Dedifferentiated amniotic fluid mesenchymal stem cell (primary cell): ENCODE data around the gene FILIP1L.

ENCODE experiments used
- DNase-seq: peaks from one replicate; pipeline ENCODE4 v3.0.0-alpha.2; 2016; ENCODE audit errors: extremely low spot score

The FILIP1L gene

DNA sequence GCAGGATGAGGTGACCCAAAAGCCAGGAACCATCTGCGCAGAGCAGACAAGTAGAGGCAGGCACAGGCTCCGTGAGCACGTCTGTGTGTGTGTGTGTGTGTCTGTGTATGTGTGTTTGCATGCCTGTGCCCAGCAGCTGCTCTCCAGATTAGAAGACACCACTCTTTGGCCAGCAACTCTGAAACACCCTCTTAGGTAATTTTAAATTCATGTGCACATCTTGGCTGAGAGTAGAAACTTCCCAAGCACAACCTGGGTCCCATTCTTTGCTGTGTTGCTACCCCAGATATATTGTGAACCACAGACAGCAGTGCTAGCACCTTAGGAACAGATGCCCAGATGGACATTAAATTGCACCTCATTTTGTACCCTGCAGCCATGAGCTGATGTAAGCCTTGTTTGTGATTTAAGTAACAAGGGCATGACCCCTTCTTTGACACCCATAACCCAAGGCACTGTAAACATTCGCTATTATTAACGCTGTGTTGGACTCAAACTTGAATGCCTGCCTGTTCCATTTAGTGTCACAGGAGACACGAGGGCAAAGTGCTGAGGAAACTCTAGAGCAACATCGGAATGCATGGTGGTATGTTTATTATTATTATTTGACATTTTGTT is at the start of gene FILIP1L:
Gene FILIP1L, minus strand, starts transcription at position 89 of the 618 bp plus-strand sequence.
- no peak for DNase-seq

DNA sequence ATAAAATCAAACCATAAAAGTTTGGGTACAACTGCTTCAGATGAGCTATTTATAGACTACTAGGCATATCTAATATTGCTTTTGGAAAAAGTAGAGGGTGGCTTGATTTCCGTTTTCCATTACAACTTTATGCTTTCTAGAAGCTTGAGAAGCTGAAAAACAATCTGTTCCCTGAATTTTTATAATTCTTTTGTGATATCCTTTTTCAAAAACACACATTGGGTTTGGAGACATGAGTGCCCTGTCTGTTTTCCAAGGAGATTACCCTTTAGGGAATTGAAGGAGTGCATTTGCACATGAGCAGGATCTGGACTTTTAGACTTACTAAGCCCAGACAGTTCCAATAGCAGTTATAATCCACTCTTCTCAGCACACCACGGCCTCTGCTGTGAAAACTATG is 49.5 kb upstream of the FILIP1L start:
- DNase-seq, result no peak

DNA sequence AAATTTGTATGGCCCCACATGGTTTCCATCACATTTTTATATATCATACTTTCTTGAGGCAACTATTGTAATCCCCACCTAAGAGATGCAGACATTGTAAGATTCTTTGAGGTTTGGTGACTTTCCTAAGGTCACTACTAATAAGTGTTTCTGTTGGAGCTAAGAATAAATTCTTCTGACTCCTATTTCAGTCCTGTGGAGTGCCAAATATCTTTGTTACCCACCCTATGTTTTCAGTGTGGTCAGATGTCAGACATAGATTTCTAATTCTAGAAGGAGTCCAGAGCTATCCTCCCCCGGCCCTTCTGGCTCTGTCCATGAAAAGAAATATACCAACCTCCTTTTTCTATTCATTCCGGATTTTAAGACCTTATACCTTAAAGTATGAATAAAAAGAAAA is 46.2 kb upstream of the FILIP1L start:
- DNase-seq, result no peak

DNA sequence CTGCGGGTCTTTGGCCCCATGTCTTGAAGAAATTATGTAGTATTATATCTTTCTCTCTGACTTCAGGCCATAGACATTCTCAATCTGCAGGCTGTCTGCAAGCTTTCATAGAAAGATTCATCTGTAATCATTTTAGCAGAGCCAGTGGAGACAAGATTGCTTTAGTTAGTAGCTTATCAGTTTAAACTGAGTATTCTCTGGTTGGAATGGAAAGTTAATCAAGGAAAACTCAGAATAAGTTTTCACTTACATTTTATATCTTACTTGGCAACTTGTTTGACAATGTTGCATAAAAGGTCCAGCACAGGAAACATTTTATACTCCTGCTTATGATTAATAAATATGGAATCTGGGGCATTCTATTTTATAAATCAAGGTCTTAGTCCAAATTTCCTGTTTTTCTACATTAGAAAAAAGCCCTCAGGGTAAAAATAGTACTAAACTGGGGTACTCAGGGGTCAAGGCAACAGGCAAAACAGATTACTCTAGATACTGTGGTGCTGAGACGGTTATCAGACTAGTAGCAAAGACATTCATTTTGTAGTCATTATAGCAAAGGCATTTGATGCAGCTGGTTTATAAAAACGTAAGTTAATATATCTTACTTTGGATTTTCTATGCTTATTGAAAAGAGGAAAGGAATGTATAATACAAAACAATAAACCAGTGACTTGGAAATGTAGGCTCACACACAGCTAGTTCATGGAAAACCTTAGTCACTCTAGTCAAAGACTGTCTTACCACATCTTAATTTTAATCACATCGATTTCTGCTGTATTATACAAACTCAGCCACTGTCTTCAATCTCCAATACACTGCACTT is 45.2 kb upstream of the FILIP1L start:
- peak; percentile 77 for DNase-seq

DNA sequence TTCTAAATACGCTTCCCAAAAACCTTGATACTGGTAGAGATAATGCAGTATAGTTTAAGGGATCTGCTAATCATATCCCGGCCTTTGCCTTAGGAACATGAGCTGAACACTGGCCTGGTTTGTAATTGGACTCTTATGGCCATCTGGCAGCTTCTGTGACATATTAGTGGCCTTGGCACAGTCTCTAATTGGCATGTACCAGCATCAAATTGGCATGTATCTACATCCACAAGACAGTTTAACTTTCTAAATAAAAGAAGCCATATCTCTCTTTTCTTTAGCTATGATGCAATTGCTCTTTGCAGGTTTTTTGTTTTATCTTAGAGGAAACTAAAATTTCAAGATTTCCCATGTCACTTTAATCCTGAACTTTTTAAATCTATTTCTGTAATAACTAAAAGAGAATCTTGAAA is 44.6 kb upstream of the FILIP1L start:
- DNase-seq, result no peak

DNA sequence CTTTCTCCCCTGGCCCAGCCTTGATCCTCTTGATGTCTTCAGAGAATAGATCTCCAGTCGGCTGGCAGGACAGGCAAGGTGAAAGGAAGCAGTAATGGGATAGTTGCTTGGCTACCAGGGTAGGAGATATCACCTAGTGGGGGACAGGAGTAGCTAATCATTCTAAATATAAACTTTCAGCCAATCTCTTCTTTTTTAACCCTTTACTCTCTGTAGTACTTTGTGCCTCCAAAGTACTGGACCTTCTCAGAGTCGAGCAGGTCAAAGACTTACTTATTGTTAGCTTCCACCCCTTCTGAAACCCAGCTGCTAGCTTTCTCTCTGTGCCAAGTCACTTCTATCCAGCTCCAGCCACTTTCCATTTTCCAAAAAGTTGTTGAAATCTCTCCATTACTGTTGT is 43.4 kb upstream of the FILIP1L start:
- no peak for DNase-seq

DNA sequence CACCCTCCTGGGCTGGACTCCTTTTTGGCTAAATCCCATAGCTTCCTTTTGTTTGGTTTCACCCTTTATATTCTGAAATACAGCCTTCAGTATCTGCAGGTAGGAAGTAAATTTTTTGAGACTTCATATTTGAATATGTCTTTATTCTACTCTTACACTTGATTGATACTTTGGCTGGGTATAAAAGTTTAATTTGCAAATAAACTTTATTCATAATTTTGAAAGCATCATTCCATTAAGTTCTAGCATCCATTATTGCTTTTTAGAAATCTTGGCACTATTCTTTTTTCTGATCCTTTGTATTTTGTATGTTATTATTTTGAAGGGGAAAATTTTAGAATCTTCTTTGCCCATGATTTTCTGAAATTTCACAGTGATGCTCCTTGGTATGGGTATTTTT is 41.3 kb upstream of the FILIP1L start:
- no peak for DNase-seq

DNA sequence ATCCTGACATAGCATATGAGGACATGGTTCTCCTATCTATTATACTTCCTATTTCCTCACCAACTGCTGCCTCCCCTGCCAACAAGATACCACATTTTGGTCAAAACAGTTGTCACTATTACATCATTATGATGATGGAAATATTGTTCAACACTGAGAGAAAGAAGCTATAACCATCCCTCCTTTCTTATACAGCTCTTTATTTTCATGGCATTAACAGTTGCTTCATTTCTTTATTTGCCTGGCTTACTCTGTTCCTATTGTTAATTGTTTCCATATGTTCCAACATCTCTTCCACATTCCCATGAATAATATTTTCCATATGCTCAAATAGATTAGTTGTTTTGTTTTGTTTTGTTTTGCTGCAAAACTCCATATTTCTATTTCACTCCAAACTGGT is 40.8 kb upstream of the FILIP1L start:
- peak; percentile 44 for DNase-seq

DNA sequence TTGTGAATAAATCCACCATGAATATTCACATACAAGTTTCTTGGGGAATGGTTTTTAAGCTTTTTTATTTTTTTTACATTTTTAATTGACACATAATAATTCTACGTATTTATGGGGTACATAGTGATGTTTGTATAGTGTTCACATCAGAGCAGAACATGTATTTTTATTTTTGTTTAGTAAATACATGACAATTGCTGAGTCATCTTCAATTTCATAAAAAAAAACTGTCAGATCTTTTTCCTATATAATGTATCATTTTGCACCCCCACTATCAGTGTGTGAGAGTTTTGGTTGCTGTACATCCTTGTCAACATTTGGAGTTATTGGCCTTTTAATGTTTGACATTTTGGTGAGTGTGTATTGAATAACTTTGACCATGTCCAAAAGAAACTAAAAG is 39.9 kb upstream of the FILIP1L start:
- DNase-seq, result no peak

DNA sequence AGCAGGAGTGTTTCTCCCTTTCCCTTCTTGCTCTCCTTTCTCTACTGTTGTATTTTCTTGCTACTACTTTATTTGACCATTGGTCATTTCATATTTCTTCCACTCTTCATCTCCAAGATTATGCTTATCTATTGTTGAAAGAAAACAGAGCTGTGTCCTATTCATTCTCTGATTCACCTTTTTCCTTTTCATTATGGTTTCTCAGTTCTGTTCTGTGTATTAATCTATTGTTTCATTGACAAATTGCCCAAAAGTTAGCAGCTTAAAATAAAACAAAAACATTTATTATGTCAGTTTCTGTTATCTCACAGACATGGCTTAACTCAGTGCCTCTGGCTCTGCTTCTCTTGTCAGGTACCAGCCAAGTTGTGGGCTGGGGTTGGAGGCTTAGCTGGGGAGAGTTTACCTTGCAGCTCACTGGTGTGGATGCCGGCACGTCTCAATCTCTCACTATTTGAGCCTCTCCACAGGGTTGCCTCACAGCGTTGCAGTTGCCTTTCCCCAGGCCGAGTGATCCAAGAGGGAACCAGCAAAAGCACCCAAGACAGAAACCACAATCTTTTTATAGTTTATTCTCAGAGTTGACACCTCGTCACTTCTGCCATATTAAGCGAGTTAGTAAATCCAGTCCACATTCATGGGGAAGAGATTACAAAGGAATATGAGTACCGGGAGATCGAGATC is 36.9 kb upstream of the FILIP1L start:
- DNase-seq, result no peak

DNA sequence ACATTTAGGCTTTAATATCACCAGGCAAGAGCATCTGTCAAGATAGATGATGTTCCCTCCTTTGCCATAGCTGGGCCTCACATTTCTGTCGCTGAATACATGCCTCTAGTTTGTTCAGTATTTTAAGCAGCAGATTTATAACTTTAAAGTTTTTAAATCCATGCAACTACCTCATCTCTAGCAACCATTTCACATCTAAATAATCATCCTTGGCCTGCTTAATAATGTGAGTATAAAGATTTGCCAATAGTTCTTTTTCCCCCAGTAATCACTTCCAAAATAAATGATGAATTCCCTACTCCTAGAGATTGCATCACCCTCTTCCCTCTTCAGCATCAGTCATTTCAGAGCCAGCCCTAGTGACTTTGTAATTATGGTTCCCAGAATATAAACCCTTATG is 36.2 kb upstream of the FILIP1L start:
- peak; percentile 55 for DNase-seq

DNA sequence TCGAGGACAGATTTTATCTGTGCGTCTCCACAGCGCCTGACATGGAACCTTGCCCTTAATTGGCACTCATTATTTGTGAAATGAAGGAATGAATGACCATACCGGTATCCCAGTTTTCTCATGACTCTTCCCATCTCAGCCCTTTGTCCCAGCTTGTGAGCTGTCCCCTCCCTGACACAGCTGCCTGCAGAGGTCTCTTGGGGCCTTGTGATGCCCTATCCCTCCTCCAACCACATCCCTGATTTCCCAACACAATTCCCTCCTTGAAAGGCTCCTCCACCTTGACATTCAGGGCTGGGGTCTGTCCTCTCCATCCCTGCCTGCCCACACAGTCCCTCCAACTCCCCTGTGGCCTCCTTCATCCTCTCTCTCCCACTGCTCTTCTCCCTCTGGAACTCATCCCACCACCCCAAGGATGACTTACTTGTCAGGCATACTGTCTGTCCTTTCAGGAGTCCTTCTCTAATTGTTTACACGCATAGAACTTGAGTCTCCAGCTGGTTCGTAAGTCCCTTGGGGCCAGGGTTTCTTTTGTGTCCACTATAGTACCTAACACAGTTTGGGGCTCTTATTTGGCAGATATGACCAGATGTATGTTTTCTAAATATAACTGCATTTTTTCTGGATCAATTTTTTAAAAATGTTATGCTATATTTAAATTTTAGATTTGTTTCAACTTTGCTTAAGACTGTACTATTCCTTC is 35.6 kb upstream of the FILIP1L start:
- DNase-seq, result no peak

DNA sequence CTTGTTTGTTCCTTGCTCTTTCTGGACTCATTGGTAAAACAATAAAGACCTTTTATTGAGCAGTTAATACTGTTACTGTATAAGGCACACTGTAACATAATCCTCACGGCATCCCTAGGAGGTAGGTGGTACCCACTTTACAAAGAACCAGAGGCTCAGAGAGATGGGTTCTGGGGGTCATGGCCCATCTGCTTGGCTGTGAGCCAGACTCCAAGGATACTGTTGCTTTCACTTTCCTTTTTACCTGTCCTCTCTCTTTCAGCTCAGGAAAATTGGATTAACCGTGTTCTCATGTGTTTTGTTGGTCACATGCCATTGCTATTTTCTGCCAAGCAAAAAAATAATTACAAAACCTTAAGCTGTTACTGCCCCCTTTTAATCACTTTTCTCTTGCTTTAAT is 34.8 kb upstream of the FILIP1L start:
- DNase-seq, result no peak

DNA sequence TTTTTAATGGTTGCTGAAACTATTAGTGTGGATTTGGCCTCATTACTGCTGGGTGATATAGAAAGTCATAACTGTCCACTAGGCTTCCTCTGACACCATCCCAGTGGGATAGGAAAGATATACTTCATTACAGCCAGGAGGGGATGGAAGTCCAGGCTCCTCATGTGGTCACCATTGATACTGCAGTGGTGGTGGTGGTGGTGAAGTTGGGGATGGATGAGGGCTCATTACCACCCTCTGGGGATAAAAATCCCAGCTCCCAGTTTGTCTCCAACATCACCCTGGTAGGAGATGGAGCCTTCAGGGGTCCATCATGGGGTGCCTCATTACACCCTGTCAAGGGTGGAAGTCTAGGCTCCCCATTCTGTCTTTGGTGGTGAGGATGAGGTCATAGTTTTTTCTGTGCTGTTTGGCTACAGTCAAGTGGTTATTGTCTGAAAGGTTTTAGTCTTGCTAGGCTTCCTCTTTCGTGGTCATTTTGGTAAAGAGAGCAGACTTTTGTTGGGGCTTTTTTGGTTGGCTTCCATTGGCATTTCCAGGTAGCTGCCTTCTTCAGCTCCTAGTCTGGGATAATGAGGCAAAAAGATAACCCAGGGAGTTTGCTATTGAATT is 30.1 kb upstream of the FILIP1L start:
- no peak for DNase-seq

DNA sequence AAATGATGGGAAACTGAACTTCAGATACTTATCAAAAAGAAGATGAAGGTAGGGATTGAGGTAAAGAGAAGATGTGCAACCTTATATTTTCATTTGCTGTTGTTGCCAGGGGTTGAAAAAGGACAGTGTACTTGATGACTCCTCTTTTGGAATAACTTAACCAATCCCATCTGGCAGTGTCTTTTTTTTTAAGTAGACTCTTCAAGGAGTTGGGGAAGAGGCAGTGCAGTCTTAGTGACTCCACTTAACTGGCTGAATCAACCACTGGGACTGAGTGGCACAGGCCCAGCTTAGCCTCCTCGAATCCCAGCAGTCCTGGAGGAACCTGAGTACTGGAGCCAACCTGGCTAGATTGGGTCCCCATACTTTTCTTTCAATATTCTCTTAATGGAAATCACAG is 27.3 kb upstream of the FILIP1L start:
- no peak for DNase-seq

DNA sequence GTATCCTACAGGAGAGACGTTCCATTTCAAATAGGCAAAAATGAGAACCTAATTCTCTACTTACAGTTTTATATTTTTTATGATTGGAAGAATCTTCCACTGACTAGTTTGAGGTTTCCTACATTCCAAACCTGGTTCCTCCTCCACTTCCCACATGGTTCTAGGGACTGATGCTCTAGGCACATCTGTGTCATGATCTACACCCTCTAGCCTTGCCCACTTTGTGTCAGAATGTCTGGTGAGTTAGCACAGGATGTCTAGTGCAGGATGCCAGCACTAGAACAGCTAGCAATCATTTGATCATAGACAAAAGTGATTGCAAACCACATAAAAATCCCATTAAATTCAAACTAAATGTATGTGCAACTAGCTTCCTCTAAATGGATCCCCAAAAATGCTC is 26.7 kb upstream of the FILIP1L start:
- DNase-seq, result no peak

DNA sequence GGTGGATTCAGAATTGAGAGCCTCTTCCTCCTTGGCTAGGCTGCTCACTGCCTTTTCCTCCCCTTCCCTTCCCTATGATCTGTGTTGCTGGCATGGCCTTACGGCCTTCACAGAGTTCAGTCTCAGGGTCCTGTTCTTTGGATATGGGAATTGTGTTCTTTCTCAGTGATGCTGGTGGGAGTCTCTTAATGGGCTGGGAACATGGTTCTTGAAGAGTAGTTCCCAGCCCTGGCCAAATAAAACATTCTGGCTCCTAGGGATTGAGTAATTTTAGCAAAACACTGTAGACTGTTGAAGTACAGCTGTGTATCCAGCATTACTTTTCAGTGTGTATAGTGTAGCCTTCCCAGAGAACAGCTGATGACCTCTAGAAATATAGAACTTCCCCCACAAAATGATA is 22.6 kb upstream of the FILIP1L start:
- no peak for DNase-seq

DNA sequence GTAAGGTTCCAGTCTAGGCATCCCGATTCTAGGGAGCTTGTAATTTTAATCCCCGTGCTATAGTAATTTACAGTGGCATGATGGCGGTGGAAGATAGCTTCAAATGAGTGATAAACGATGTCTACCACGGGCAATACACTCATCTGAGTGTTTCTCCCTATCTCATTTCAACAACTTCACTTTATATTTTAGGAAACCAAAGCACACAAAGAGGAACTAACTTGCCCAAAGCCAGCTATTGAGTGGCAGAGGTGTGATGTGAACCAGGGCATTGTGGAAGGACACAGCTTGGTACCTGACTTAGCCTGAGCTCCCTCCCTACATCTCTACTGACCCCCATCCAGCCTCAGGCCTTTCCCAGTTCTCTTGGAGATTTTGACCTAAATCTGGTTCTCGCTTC is 16.9 kb upstream of the FILIP1L start:
- DNase-seq, result no peak

DNA sequence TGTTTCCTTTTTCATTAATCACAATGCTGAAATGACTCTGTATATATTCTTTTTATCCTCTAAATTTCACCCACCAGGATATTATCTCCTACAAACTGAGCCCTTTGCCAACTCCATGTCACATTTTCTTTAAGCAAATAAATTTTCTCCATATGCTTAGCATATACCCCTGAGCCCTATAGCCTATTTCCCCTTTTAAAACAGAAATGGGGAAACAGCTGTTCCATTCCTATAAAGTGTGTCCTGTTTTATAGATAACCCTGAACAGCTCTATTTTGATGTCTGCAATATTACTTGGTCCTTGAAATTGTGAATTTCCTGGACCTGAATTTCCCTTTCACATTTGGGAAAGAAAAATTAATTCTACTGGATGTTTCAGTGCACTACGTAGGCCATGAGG is 15.6 kb upstream of the FILIP1L start:
- no peak for DNase-seq

DNA sequence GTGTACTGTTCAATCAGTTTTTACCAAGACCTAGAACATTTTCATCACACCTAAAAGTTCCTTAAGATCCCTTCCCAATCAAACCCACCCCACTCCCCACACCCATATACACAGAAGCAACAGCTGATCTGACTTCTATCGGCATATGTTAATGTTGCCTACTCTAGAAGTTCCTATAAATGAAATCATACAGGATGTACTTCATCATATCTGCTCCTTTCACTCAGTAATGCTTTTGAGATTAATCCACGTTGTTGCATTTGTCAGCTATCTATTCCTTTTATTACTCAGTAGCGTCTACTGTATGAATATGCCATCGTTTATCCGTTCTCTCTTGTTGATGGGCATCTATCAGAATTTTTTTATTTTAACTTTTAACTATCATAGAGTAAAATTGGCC is 14.3 kb upstream of the FILIP1L start:
- no peak for DNase-seq

DNA sequence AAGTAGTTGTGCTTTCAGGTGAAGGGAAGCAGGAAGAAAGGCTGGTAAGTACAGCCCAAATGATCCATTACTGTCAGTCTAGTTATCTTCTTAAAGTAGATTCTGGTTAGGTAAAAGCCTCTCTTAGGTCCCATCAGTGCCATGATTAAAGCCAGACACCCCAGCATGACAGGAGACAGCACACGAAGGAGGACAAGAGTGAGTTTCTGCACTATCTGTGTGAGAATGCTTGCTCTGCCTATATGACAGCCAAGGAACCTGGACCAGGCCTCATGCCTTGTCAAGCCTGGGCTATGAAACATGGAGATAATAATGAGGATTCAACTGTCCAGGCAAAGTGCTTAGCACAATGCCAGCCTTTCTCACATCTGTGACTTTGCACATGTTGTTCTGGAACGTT is 13.5 kb upstream of the FILIP1L start:
- no peak for DNase-seq
